OCI-LY1 (cell line): ENCODE results near the gene USP46.

Experiments used
- H2AFZ ChIP-seq: fragments of 200-600 bp; sonication (generic), shearing (Covaris generic); 2 replicates; pipeline ENCODE4 v1.6.0; 2014; ENCODE audit warnings: antibody characterized with exemption, mild to moderate bottlenecking, low read length
- H3F3A ChIP-seq: fragments of 200-600 bp; sonication (generic), shearing (Covaris generic); 2 replicates; pipeline ENCODE4 v1.6.0; 2014; ENCODE audit warnings: mild to moderate bottlenecking, antibody characterized with exemption, low read length, moderate library complexity; ENCODE audit not compliant: insufficient read depth
- H3K27ac ChIP-seq: fragments of 200-600 bp; sonication (generic); 2 replicates; pipeline ENCODE4 v1.5.1; 2014; ENCODE audit warnings: low read length, mixed run types, mild to moderate bottlenecking, low read depth; ENCODE audit not compliant: poor library complexity, severe bottlenecking
- H3K27me3 ChIP-seq: fragments of 200-600 bp; sonication (generic); 2 replicates; pipeline ENCODE4 v1.6.0; 2014; ENCODE audit warnings: antibody characterized with exemption, mild to moderate bottlenecking, low read length, moderate library complexity; ENCODE audit not compliant: insufficient read depth
- H3K36me3 ChIP-seq: fragments of 200-600 bp; sonication (generic); 2 replicates; pipeline ENCODE4 v1.6.1; 2014; ENCODE audit warnings: mild to moderate bottlenecking, antibody characterized with exemption, low read length, moderate library complexity, mixed read lengths; ENCODE audit not compliant: insufficient read depth
- H3K4me1 ChIP-seq: fragments of 200-600 bp; sonication (generic); 2 replicates; pipeline ENCODE4 v1.5.1; 2014; ENCODE audit warnings: mild to moderate bottlenecking, low read length, moderate library complexity; ENCODE audit not compliant: insufficient read depth, severe bottlenecking
- H3K4me2 ChIP-seq: fragments of 200-600 bp; sonication (generic), shearing (Covaris generic); 2 replicates; pipeline ENCODE4 v1.6.1; 2014; ENCODE audit warnings: low read length
- H3K4me3 ChIP-seq: fragments of 200-600 bp; sonication (generic); 2 replicates; pipeline ENCODE4 v1.5.1; 2014; ENCODE audit warnings: low read length, low read depth, mild to moderate bottlenecking, mixed read lengths; ENCODE audit not compliant: poor library complexity, severe bottlenecking
- H3K79me2 ChIP-seq: fragments of 200-600 bp; shearing (Covaris generic); 2 replicates; pipeline ENCODE4 v1.6.1; 2016; ENCODE audit warnings: mixed run types, low read length, mixed read lengths; ENCODE audit not compliant: insufficient read depth
- H3K9ac ChIP-seq: fragments of 200-600 bp; sonication (generic), shearing (Covaris generic); 2 replicates; pipeline ENCODE4 v1.6.1; 2014; ENCODE audit warnings: mild to moderate bottlenecking, low read length, mixed read lengths
- H3K9me2 ChIP-seq: fragments of 200-600 bp; sonication (generic), shearing (Covaris generic); 2 replicates; pipeline ENCODE4 v1.6.1; 2014; ENCODE audit warnings: low read depth, mild to moderate bottlenecking, low read length, mixed read lengths
- H3K9me3 ChIP-seq: fragments of 200-600 bp; shearing (Covaris generic); 2 replicates; pipeline ENCODE4 v1.6.1; 2014; ENCODE audit warnings: low read length, mixed read lengths
- H4K20me1 ChIP-seq: fragments of 200-600 bp; sonication (generic), shearing (Covaris generic); 2 replicates; pipeline ENCODE4 v1.6.0; 2016; ENCODE audit warnings: mild to moderate bottlenecking, low read length; ENCODE audit not compliant: insufficient read depth
- CTCF ChIP-seq: fragments of 200-600 bp; sonication (generic), shearing (Covaris generic); IDR thresholded peaks from 2 replicates; pipeline ENCODE4 v1.5.1; 2017; ENCODE audit warnings: mild to moderate bottlenecking, antibody characterized with exemption, low read length, moderate library complexity, mixed read lengths
- EZH2 ChIP-seq: fragments of 200-600 bp; sonication (generic), shearing (Covaris generic); IDR thresholded peaks from 2 replicates; pipeline ENCODE4 v1.8.0; 2017; ENCODE audit warnings: borderline replicate concordance, mixed run types, mild to moderate bottlenecking, antibody characterized with exemption, low read length, moderate library complexity, mixed read lengths

The USP46 gene

GRCh38 chr4:52659722-52660261 is 691 bp upstream of the USP46 start:
- Histone ChIP-seq H3K27ac (no peak overlapping the region), H3K27me3 (no peaks in the 10 kb centered on the region), H3K9ac (peak overlapping the region; percentile 79), H3K9me2 (no peaks in the 10 kb centered on the region), H3K4me2 (peak overlapping the region; percentile 77), H3K9me3 (no peaks in the 10 kb centered on the region), H3K4me1 (peaks cover 13% of the 10 kb centered on the region), H3K79me2 (no peaks in the 10 kb centered on the region), H3K4me3 (peak overlapping the region; percentile 86), H2AFZ (peak overlapping the region; percentile 16; the same call in 1 of the 2 replicates), H3K36me3 (peaks cover 15% of the 10 kb centered on the region), H4K20me1 (no peaks in the 10 kb centered on the region), H3F3A (no peaks in the 10 kb centered on the region)
- TF ChIP-seq EZH2: no peak
- no peak for TF ChIP-seq CTCF

DNA sequence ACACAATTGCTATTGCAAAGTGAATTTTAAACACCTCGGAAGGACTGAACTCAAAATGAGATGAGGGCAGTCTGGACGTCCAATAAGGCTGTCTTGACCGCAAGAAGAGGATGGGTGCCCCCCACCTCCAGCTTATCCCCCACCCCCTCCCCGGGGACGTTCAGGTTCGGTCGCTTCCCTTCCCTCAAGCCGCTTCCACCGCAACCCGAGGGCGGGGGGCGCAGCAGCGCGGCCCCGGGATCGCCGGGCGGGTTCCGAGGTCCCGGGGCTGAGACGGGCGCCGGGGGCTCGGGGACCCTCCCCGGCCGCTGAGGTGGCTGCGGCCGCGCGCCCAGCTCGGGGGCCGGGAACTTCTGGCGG is 480 bp downstream of the USP46 start:
- no peak overlapping the region for H3K27ac ChIP-seq
- H3K9me3 ChIP-seq: no peaks in the 10 kb centered on the region
- H3K4me2 ChIP-seq: peak overlapping the region; percentile 85
- no peak for TF ChIP-seq EZH2
- TF ChIP-seq CTCF: no peak
- peak overlapping the region; percentile 86 for H3K4me3 ChIP-seq
- no peak overlapping the region; the same call in 1 of the 2 replicates for H2AFZ ChIP-seq
- no peaks in the 10 kb centered on the region for H4K20me1 ChIP-seq
- H3K9me2 ChIP-seq: no peaks in the 10 kb centered on the region
- H3K79me2 ChIP-seq: no peaks in the 10 kb centered on the region
- H3K36me3 ChIP-seq: peaks cover 15% of the 10 kb centered on the region
- H3F3A ChIP-seq: no peaks in the 10 kb centered on the region
- no peaks in the 10 kb centered on the region for H3K27me3 ChIP-seq
- peak overlapping the region; percentile 79 for H3K9ac ChIP-seq
- H3K4me1 ChIP-seq: peaks cover 13% of the 10 kb centered on the region

GRCh38 chr4:52657618-52658501 is 1.2 kb downstream of the USP46 start:
- TF ChIP-seq EZH2 (no peak), CTCF (no peak)
- Histone ChIP-seq H2AFZ (no peak overlapping the region), H3K9ac (peak overlapping the region; percentile 79; the same call in 1 of the 2 replicates), H3K9me2 (no peaks in the 10 kb centered on the region), H3K36me3 (peaks cover 14% of the 10 kb centered on the region), H3K27me3 (no peaks in the 10 kb centered on the region), H3F3A (no peaks in the 10 kb centered on the region), H3K4me1 (peaks cover 13% of the 10 kb centered on the region), H3K4me3 (peak overlapping the region; percentile 86), H3K79me2 (no peaks in the 10 kb centered on the region), H4K20me1 (no peaks in the 10 kb centered on the region), H3K4me2 (peak overlapping the region; percentile 85), H3K27ac (no peak overlapping the region), H3K9me3 (no peaks in the 10 kb centered on the region)
